SH-SY5Y (cell line): Measurements from ENCODE around the gene ZBTB40.

ENCODE experiments used
- GATA2 ChIP-seq: IDR thresholded peaks from 2 replicates; pipeline ENCODE4 v1.6.1; 2011; ENCODE audit warnings: mild to moderate bottlenecking, low read depth, low read length
- GATA3 ChIP-seq: IDR thresholded peaks from 2 replicates; pipeline ENCODE4 v1.6.1; 2011; ENCODE audit warnings: low read depth, mild to moderate bottlenecking, low read length, moderate library complexity

DNA sequence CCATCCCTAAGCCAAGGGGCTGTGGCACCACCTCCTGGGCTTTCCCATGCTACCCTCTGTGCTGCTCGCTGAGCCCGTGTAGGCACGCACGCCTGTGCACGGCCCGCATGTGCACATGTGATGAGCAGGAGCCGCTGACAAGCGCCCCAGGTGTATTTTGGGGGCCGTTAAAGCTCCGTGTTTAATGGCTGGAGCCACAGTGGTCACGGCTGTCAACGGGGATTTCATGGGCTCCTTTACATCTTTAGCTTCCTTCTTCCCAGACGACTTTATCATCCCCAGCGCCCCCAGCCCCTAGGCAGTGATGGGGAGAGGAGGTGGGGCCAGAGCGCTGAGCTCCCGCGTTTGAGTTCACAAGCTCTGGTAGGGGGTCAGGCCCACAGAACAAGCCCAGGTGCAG lies 99.9 kb downstream of the ZBTB40 start:
- TF ChIP-seq GATA2: no peak
- no peak for TF ChIP-seq GATA3
